ENCODE measurements around the gene FAT1.

Gene FAT1

GRCh38 chr4:186599483-186599882, 124.2 kb downstream of the FAT1 start:
- DNase-seq, result no peak

GRCh38 chr4:186598686-186599085, 125.0 kb downstream of the FAT1 start:
- DNase-seq, result no peak

GRCh38 chr4:186596850-186597390, 126.7 kb downstream of the FAT1 start:
- DNase-seq, result no peak

- no peak for DNase-seq
These were observed 127.3 kb downstream of the FAT1 start for GRCh38 chr4:186596346-186596745.

GRCh38 chr4:186593587-186593973, 130.1 kb downstream of the FAT1 start:
- DNase-seq, result no peak

GRCh38 chr4:186592966-186593586, 130.6 kb downstream of the FAT1 start:
- no peak for DNase-seq

- no peak for DNase-seq
These were observed 131.2 kb downstream of the FAT1 start for GRCh38 chr4:186592445-186592844.

- DNase-seq, result no peak
These were observed 132.0 kb downstream of the FAT1 start for GRCh38 chr4:186591651-186592050.

GRCh38 chr4:186588503-186588902, 135.2 kb downstream of the FAT1 start:
- DNase-seq, result no peak

- peak in 1 of 2 experiments; percentile 1 for DNase-seq
These were observed 136.1 kb downstream of the FAT1 start for GRCh38 chr4:186587416-186588018.

- no peak for DNase-seq
These were observed 137.5 kb downstream of the FAT1 start for GRCh38 chr4:186586205-186586604.

GRCh38 chr4:186584912-186585311, 138.7 kb downstream of the FAT1 start:
- no peak for DNase-seq

GRCh38 chr4:186581421-186581820, 142.2 kb downstream of the FAT1 start:
- DNase-seq, result no peak

GRCh38 chr4:186580669-186581068, 143.0 kb downstream of the FAT1 start:
- DNase-seq, result no peak

- DNase-seq, result no peak
These were observed 153.3 kb downstream of the FAT1 start for GRCh38 chr4:186570193-186570996.

- DNase-seq, result no peak
These were observed 154.0 kb downstream of the FAT1 start for GRCh38 chr4:186569533-186570192.

GRCh38 chr4:186566068-186566467, 157.6 kb downstream of the FAT1 start:
- DNase-seq, result no peak

- DNase-seq, result no peak
These were observed 159.9 kb downstream of the FAT1 start for GRCh38 chr4:186563761-186564160.

GRCh38 chr4:186561748-186562147, 161.9 kb downstream of the FAT1 start:
- no peak for DNase-seq

GRCh38 chr4:186560647-186561046, 163.0 kb downstream of the FAT1 start:
- DNase-seq, result no peak

- no peak for DNase-seq
These were observed 166.2 kb downstream of the FAT1 start for GRCh38 chr4:186557486-186557885.

GRCh38 chr4:186557061-186557460, 166.6 kb downstream of the FAT1 start:
- no peak for DNase-seq
